ENCODE measurements around the gene KCP. TPM values are rescaled to one million over a fixed set of nuclear protein-coding genes. Genes with fewer than 3 reads are reported as not detected.
A peak's percentile ranks its signal among the peaks of the same experiment; 100 is the strongest.

The KCP gene
- total RNA-seq, 1 experiment from 2014 or later = 9.9 TPM

DNA sequence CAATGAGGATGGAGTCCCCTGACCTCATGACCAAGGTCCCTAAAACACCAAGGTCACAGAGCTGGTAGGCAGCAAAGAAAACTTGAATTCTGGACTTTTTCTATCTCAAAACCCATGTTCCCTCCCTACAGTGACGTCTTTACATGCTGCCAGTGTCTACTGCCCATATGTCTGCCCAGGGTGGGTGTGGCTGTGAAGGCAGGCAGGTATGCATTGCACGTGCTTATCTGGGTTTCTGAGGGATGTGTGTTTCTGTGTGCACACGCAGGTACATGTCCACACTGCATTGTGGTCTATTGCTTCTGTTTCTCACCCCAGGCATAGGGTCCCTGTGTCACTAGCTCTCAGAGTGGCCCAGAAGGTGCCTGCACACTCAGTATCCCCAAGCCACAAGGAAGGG is 34.4 kb downstream of the KCP start:
- DNase-seq = no peak
- ChIA-PET CTCF (no interaction called here), POLR2A (ENCODE audit: unreplicated experiment) (no interaction called here)
- Histone ChIP-seq H3K79me2 (ENCODE audit: low read depth) (no peaks in the 10 kb centered on the region), H3K9me2 (ENCODE audit: insufficient read depth) (no peaks in the 10 kb centered on the region), H3K27me3 (ENCODE audit: insufficient read depth, low read depth) (no peaks in the 10 kb centered on the region), H3K4me2 (no peak overlapping the region), H3F3A (ENCODE audit: insufficient read depth, low read depth) (peaks cover 14% of the 10 kb centered on the region), H3K4me1 (replicated peaks; ENCODE audit: insufficient read depth) (peaks cover 21% of the 10 kb centered on the region), H3K36me3 (ENCODE audit: low read depth) (no peaks in the 10 kb centered on the region), H4K20me1 (ENCODE audit: insufficient read depth) (no peaks in the 10 kb centered on the region), H3K27ac (no peak overlapping the region), H3K4me3 (no peak overlapping the region), H3K9me3 (ENCODE audit: insufficient read depth, low read depth) (no peaks in the 10 kb centered on the region), H2AFZ (no peak overlapping the region)
- intact Hi-C loops (cut with micrococcal nuclease; ENCODE audit: unreplicated experiment) = no loop called here
- no peak for TF ChIP-seq CTCF (conservative IDR thresholded peaks at IDR 0.05)
- no peak for TF ChIP-seq EZH2 (IDR thresholded peaks at IDR 0.05; ENCODE audit: low read depth)
- no TSS peak for BruUV-seq (replicated peaks)

DNA sequence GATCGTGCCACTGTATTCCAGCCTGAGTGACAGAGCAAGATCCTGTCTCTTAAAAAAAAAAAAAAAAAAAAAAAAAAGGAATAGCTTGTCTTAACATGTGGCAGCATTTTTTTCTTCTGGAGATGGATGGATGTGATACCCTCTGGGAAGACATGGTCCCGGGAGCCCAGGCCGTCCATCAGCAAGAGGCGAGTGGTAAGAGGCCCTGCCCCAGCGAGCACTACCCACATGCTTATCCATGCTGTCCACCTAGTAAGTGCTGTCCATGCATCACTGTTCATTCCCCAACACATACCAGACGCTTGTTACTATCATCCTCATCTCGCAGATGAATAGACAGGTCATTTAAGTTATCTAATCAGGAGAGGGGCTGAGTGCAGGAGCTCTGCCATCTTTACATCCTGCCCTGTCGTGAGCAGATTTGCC is 35.0 kb downstream of the KCP start:
- no peak for DNase-seq
- H3K27me3 ChIP-seq (ENCODE audit: insufficient read depth, low read depth) = no peaks in the 10 kb centered on the region
- CTCF ChIA-PET = interaction anchor here (0.6 kb wide), 1 partner anchor 42 kb away, joined by 5 read pairs; no protein-coding TSS in a partner anchor
- H3F3A ChIP-seq (ENCODE audit: insufficient read depth, low read depth) = peaks cover 15% of the 10 kb centered on the region
- no peaks in the 10 kb centered on the region for H3K79me2 ChIP-seq (ENCODE audit: low read depth)
- no peak overlapping the region for H3K4me2 ChIP-seq
- POLR2A ChIA-PET (ENCODE audit: unreplicated experiment) = no interaction called here
- no peaks in the 10 kb centered on the region for H3K9me3 ChIP-seq (ENCODE audit: insufficient read depth, low read depth)
- intact Hi-C loops (cut with micrococcal nuclease; ENCODE audit: unreplicated experiment) = no loop called here
- no peak overlapping the region for H3K27ac ChIP-seq
- H4K20me1 ChIP-seq (ENCODE audit: insufficient read depth) = no peaks in the 10 kb centered on the region
- H3K9me2 ChIP-seq (ENCODE audit: insufficient read depth) = no peaks in the 10 kb centered on the region
- no peak overlapping the region for H2AFZ ChIP-seq
- TF ChIP-seq EZH2 (IDR thresholded peaks at IDR 0.05; ENCODE audit: low read depth) = no peak
- TF ChIP-seq CTCF (conservative IDR thresholded peaks at IDR 0.05) = no peak
- no peaks in the 10 kb centered on the region for H3K36me3 ChIP-seq (ENCODE audit: low read depth)
- H3K4me1 ChIP-seq (replicated peaks; ENCODE audit: insufficient read depth) = peaks cover 27% of the 10 kb centered on the region
- no peak overlapping the region for H3K4me3 ChIP-seq
- no TSS peak for BruUV-seq (replicated peaks)

GRCh38 chr7:128874140-128875031 is 36.1 kb downstream of the KCP start:
- no peaks in the 10 kb centered on the region for H3K9me3 ChIP-seq (ENCODE audit: insufficient read depth, low read depth)
- BruUV-seq (replicated peaks) = no TSS peak

More at GRCh38 chr7:128874140-128875031, 36.1 kb downstream of the KCP start:
- intact Hi-C loops (cut with micrococcal nuclease; ENCODE audit: unreplicated experiment) = no loop called here
- Histone ChIP-seq H4K20me1 (ENCODE audit: insufficient read depth) (no peaks in the 10 kb centered on the region), H3K36me3 (ENCODE audit: low read depth) (no peaks in the 10 kb centered on the region), H3K27ac (no peak overlapping the region), H3K27me3 (ENCODE audit: insufficient read depth, low read depth) (no peaks in the 10 kb centered on the region), H3K4me1 (replicated peaks; ENCODE audit: insufficient read depth) (peaks cover 29% of the 10 kb centered on the region), H3F3A (ENCODE audit: insufficient read depth, low read depth) (peaks cover 15% of the 10 kb centered on the region), H3K79me2 (ENCODE audit: low read depth) (no peaks in the 10 kb centered on the region), H2AFZ (no peak overlapping the region), H3K9me2 (ENCODE audit: insufficient read depth) (no peaks in the 10 kb centered on the region), H3K4me3 (no peak overlapping the region), H3K4me2 (no peak overlapping the region)
- DNase-seq = peak in 1 of 2 experiments; percentile 75
- ChIA-PET POLR2A (ENCODE audit: unreplicated experiment) (no interaction called here), CTCF (no interaction called here)
- no peak for TF ChIP-seq EZH2 (IDR thresholded peaks at IDR 0.05; ENCODE audit: low read depth)
- TF ChIP-seq CTCF (conservative IDR thresholded peaks at IDR 0.05) = no peak

Measured in PC-9 (cell line).